NCI-H1930 (cell line): ENCODE measurements around the gene PRR18.
A peak's percentile ranks its signal among the peaks of the same experiment; 100 is the strongest.

Experiments
- DNase-seq, 2 experiments: peaks; one replicate each; lab custom pipeline; 2025; lab: John Stamatoyannopoulos, UW

The PRR18 gene

DNA sequence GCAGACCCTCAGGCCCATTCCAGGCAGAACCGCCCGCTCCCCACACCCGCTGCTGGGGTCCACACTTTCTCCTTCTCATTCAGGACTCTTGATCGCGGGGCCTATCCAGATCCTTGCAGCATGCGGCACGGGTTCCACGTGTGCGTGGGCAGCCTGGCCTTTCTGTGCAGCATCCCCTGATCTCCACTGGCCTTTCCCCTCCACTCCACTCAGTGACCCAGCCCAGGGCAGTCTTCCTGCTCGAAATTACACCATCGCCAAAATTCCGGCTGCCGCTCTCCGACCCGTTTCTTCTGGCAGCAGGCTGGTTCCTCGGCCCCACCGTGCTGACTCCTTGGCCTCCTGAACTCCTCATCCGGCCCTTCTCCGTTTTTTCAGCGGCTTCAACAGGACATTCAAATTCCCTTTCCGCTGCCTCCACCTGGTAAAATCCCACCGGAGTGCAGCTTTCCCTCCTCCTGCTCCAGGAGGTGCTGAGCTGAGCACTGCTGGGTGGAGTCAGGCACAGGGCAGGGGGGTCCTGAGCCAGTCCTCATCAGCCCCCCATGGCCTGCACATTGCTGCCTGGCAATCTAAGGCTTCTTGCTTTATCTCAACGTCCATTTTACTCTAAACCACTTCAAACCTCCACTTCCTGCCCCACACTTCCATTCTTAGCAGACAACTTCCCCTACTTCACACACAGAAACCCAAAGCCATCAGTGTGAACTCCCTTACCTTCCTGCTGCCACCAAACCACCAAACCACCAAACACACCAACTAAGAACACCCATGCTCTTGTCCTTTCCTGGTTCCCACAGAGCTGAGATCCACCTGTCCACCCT, 25.2 kb upstream of the PRR18 start:
- no peak for DNase-seq

DNA sequence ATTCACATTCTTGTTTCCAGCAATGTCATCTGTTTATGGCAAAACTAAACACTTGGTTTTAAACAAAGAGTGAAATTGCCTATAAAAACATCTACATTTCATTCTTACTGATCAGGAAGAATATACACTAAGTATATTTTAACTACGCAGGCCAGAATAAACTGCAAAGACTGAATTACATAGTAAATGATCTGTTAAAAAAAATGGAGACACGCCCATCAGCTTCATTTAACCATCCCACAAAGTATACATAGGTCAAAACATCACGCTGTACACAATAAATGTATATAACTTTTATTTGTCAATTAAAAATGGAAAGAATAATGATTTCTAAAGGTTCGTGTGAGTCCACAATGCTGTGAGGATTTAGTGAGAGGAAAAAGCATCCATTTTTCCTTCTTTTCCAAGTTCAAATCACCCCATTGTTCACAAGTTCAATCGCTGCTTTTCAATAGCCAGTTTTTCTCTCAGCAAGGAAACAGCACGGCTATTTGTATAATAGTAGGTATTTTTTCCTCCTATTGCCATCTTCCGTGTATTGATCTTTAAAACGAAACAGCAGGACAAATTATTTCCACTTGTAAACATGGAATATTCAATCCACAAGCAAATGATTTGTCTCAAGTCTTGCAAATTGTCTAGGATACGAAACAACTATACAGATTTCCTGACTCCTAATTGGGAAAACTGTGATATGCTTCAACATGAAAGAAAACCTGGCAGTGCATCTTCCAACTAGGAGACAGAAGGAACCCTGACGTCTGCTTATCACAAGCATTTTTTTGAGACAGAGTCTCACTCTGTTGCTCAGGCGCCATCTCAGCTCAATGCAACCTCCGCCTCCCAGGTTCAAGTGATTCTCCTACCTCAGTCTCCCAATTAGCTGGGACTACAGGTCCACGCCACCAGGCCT, 23.6 kb upstream of the PRR18 start:
- DNase-seq: no peak

DNA sequence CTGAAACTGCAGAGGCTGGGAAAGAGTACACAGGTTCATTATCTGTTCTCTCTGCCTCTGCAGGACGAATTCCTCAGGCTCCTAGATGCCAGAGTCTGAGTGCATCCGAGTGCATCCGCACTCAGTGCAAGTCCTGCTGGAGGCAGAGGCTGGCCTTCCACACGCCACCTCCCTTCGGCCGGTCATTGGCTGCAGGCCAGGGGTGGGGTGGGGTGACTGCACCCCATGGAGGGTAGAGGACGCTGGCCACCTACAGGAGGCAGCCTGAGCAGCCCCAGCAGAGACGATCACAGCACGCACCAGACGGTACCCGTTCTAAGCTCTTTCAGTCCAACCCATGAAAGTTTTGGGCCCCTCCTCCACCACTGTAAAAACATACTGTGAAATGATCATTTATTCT, 22.4 kb upstream of the PRR18 start:
- no peak for DNase-seq

DNA sequence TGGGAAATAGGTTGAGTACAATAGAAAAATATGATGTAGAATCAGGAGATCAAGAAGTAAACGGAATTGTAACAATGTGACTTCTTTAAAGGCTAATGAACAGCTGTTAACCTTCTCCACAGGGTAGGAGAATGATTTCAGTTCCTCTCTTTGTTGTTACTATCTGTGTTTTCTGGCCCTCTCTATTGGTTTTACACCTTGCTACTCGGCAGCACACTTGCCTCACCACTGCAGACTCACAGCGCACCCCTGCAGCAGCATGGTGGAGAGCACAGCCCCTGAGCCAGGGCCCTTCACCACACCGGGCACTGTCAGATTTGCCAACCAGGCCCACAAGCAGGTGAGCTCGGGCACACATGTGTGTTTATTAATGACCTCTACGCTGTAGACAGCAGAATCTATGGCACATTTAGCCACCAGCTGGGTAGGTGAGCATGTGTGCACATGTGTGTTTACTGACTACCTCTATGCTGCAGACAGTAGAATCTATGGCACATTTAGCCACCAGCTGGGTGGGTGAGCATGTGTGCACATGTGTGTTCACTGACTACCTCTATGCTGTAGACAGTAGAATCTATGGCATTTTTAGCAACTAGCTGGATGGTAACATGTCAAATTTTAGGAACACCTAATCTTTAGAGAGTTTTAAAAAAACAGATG, 17.3 kb upstream of the PRR18 start:
- DNase-seq: no peak

DNA sequence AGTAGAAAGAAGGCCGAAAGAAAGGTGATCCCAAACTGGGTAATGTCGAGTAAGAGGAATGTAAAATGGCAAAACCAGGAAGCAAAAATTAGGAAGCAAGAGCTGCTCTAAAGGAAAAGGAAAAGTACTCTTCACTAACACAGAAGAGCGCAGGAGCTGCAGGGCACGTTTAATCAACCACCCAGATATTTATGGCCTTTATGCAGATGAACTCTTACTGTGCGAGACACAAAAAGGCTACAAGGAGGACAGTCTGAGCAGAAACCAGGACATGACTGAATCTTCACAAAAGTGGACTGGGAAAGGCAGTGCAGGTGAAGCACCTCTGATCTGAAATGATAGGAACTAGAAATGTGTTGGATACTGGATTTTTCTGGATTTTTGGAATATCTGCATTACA, 15.2 kb upstream of the PRR18 start:
- no peak for DNase-seq

DNA sequence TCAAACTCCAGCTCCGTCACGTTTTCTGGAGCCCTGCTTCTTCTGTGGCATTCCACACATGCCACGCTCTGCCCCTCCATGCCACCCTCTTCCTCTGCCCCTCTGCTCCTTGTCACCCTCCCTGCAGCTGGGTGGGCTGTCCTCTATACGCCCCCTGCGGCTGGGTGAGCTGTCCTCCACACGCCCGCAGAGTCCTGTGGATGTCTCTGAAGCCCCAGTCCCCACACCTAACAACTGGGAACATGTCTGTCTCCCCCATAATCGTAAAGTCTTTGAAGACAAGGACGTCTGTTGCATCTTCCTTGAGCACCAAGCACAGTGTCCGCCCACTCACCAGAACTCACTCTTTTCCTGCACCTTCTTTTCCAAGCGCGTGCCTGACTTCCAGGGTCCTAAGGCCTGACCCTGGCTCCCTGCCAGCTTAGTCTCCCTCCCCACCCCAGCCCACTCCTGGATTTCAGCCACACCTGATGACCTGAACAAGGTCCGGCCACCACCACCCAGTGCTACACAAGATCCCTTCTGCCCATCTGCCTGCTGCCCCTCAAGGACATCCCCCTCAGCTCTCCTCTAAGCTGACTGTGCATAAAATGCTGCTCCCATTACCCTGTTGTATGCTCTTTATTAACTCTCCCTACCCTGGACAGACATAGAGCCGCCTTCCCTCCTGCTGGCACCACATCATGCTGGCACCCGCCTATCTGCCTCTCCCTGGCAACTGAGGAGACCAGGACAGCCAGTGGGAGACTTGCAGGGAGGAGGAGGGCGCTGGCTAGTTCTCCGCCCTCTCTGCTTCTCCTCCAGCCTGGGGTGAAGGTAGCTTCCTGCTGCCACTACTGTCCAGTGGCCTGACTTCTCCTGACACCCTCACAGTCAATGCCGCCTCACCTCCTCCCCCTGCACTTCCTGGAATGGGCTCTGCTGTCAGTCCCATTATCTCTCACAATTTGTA, 10.7 kb upstream of the PRR18 start:
- no peak for DNase-seq

DNA sequence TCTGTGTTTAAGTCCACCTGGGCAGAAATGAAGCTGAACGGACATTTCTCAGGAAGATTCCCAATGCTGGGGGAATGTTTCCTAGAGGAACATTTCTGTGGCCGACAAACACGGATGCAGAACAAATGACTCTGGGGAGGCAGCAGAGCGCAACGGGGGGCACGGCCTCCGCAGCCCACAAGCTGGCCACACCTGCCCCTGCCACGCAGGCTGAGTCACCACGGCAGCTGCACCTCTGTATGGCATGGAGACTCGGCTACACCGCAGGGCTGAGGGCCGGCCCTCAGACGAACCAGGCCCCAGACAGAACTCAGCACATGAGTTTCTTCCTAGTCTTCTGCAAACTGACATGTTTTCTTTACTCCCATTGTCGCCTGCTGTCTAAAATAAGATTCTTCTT, 10.0 kb upstream of the PRR18 start:
- no peak for DNase-seq

DNA sequence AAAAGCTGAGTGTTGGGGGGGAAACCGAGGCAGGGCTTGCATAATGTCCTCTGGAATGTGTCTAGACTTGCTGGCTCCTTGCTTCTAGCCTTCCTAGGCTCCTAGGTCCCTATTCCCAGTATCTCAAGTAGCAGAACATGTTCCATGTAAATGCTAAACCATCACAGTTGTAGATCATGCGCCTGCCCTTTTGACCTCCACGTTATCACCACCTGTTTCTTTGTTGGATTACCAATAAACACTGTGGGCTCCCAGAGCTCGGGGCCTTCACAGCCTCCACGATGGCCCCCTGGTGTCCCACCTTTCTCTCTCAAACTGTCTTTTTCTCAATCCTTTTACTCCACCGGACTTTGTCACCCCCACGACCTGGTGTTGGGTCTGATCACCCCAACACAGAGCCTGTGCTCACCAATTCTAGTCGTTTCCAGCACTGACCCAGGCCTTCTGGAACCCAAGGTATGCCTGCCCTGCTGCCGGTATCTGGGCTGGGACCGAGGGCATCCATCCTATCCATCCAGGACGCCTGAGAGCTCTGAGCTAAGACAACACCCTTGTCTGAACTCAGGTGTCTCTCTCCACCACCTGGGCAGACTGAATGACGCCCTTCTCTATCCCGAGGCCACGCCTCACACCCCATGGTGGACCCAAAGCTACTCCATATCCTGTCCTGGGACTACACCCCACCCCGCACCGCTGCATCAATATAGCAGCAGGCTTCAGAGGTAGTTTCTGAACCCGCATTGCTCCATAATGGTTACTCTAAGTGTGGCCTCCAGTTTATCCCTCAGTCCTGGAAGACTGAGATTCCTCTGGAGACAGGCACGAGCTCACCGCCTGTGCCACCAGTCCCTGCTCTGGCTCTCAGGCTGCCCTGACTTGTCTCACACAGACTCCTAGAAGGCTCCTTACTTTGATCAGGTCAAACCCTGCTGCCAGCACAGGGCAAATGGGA, 9.3 kb upstream of the PRR18 start:
- DNase-seq: no peak

DNA sequence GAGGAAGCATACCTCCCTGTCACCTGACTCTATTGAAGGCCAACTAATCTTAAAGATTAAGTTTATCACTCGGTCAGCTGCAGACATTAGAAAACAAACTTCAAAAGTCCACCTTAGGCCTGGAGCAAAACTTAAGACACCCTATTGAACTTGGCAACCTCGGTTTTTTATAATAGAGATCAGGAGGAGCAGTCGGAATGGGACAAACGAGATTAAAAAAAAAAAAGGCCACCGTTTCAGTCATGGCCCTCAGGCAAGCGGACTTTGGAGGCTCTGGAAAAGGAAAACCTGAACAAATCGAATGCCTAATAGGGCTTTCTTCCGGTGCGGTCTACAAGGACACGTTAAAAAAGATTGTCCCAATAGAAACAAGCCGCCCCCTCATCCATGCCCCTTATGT, 7.2 kb upstream of the PRR18 start:
- no peak for DNase-seq

DNA sequence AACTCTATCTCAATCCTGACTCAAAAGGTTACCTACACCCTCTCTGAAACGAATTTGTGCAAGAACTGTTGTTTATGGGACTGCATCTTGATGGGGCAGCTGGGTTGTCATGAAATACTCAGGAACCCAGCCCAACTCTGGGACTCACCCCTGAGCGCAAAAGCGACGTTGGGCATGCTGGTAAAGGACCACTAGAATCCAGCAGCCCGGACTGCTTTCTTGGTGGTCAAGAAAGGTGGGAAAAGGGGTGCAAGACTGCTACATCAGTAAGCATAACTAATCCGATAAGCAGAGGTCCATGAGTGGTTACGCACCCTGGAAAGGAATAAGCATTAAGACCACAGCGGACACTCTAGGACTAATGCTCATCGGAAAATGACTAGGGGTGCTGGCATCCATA, 6.3 kb upstream of the PRR18 start:
- DNase-seq: no peak

DNA sequence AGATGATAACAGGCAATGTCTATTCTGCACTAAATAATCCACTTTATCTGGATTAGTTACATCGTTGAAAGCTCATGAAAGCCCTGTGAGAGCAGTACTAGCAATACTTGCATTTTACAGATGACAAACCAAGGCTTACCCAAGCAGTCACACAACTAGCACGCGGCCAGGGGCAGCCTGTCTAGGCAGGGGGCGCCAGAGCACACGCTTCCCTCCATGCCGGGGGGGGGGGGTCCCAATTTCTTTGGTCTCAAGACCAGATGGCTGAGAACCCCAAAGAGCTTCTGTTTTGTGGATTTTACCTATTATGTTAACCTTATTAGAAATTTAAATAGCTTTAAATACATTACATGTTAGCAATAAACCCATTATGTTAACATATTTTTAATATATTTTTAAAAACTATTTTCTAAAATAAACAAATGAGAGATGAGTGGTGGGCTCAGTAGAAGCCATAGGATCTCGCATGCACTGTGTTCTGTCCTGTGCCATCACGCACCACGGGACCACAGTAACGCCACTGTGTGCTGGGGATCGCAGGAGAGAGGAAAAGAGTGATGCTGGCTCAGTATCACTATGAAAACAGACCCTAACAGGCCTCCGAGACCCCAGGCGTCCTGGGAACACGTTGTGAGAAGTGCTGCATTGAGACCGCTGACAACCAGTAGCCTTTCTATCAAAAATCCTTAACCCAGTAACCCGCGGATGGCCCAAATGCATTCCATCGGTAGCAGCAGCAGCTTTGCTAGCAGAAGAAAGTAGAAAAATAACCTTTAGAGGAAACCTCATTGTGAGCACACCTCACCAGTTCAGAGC, 5.3 kb upstream of the PRR18 start:
- DNase-seq: peak; percentile 26 to 38

DNA sequence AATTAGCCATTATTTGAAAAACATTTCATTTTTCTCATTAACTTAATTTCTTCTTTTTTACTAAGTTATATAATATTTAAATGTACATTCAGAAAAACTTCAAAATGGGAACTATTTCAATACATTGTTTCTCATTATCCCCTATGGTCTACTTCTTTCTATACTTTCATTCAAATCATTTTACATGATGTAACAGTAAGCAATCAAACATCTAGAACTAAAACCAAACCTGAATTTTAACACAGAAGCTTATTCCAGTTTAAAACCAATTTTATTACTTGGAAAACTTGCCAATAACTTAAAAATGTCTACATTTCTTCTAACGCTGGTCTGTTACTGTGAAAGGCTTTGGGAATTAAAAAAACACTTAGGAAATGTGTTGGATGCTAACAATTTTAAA, 4.6 kb upstream of the PRR18 start:
- no peak for DNase-seq

DNA sequence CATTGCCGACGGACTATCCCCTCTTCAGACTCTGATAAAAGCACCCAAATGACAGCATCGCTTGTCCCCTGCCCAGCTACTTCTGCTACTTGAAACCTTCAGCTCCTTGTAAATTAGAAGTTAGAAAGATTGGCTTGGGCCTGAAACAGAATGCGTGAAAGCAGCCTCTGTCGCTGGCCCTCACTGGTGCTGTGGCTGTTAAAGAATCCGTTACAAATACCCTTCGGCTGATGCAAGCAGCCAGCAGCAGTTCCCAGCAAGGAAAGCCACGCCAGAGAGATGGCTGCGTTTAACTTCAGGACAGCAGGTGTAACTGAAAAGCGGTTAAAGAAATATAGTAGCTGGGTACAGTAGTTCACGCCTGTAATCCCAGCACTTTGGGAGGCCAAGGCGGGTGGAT, 2.4 kb upstream of the PRR18 start:
- no peak for DNase-seq

DNA sequence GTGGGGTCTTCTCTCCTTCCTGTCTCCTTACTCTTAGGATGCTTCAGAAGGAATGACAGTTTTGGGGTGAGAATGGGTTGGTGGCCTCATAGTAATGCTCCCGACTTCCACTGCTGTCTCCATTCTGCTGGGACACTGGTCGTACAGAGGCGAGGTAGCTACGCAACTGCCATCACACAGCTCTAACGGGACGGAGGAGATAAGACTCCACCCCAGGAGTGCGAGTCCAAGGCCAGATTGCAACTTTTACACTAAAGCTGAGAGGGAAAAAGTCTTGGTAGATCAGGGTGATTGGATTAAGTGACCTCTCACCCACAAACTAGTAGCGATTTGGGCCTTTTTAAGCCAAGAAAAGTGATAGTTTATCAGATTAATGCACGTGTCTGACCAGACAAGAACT, 1.8 kb upstream of the PRR18 start:
- DNase-seq: no peak

DNA sequence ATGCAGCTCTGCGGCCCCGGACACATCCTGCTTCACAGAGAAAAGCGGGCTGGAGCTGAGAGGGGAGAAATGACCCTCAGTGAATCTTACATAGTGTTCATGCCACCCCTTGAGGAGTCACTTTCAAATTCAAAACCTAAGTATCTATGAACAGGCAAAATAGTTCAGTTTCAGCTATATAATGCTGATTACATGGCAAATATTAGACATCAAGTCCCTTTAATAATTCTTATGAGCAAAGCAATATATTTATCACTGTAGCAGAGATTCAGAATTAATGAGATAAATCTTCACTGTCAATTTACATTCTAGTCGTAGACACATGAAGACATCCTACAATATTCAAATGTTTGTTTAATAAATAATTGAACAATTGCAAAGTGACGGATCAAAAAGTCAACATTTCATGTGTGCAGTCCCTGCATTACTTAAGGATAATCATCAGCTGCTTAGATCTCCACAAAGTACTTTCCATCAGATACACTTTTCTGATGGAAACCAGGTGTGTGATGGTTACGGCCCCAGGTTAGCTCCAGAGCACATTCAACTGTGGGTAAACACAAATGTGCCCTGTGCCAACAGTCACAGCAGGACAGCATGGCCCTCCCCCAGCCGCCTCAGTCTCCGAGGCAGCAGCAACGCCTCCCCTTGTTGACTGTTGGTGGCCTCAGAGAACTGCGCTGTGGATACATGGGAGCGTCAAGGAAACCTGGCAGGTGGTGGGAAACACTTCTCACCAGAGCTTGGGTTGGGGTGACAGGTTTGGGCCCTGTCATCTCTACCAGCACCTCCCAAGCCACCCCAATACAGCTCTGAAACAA, 787 bp upstream of the PRR18 start:
- peak; percentile 28 to 67 for DNase-seq

DNA sequence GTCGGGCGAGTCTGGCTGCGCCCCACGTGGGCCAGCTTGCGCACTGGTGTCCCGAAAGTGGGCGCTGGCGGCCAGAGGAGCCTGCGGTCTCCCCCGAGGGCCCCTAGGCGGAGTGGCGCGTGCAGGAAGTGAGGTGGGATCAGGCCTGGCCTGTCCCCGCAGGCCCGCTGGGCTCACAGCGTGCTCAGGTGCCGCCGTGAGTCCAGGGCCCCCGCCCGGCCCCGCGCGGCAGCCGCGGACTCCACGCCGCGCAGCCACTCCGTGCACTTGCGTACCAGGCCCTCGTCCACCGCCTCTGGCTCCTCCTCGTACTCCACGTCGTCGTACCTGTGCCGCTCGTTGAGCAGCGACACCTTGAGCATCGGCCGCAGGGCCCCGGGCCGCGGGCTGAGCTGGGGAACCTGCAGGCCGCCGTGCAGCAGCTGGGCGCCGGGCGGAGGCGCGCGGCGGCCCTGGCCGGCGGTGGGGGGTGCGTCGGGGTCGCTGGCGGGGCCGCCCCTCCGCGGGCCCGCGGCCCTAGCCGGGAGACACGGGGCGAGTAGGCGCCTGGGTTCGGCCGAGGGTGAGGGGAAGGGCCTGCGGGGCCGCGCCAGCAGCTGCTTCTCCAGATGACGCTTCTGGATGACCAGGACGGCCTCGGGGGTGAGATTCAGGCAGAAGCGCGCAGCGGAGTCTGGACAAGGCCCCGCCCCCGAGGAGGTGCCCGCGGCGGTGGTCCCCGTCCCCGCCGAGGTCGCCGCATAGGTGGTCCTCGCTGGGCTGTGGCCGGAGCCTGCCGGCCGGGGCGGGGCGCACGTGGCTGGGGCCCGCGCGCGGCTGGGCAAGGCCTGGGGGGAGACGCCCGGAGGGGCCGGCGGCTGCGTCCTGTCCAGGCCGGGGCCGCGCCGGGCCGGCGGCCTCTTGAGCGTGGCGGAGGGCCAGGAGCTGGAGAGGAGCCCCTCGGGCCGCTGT, 835 bp downstream of the PRR18 start:
- DNase-seq: peak; percentile 28 to 44

DNA sequence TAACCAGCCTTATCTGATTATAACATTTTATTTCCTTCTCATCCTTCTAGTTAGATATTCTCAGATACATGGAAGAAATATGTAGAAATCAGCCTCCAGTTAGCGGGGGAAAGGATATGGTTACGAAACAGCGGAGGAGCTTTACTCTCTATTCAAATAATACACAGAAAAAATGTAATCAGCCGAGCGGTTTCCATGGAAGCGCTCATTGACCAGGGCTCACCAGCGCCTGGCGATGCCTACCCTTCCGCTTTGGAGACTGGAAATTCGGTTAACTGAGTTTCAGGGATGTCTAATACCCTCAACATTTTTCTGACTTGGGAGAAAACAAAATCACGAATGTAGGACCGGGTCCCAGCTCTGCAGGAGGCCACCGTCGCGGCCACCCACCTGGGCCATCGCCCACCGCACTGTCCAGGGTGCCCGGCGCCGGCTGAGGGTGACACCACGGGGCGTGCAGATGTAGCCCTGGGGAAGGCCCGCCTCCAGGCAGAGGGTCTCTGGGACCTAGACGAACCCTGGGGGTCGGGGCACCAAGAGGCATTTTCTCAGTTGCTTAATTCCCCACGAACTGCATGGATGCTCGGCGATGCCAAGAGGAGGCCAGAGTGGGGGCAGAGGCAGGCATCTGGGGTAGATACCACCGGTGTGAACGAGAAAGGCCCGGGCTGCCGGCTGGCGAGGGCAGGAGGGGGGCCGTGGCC, 1.7 kb downstream of the PRR18 start:
- no peak for DNase-seq
